Measurements from ENCODE around the gene TP53AIP1. TPM values are rescaled to one million over a fixed set of nuclear protein-coding genes. Genes with fewer than 3 reads are reported as not detected.

Gene TP53AIP1
- total and polyA plus RNA-seq, 9 of the 15 experiments (the other 6 are each of a cell fraction or from before 2014, with no cell fraction given), result not detected

GRCh38 chr11:128933481-128934178, 9.0 kb downstream of the TP53AIP1 start:
- Histone ChIP-seq H3K4me3 (no peak overlapping the region), H3K27me3 (ENCODE audit: control insufficient read depth in 2 of 2, insufficient read depth in 2 of 2, low read length in 2 of 2) (peaks cover 0 to 20% of the 10 kb centered on the region in 2 experiments; a peak in 3 of 5 replicates), H3K36me3 (ENCODE audit: control insufficient read depth, insufficient read depth, low read length) (no peaks in the 10 kb centered on the region), H2AFZ (ENCODE audit: low read depth, low read length) (no peak overlapping the region), H3K27ac (ENCODE audit: extremely low read depth, low read depth, low read length) (no peak overlapping the region), H4K20me1 (replicated peaks; ENCODE audit: control insufficient read depth, insufficient read depth, low read length) (no peaks in the 10 kb centered on the region), H3K79me2 (ENCODE audit: control insufficient read depth, insufficient read depth, low read length) (no peaks in the 10 kb centered on the region), H3K9me1 (ENCODE audit: control insufficient read depth, insufficient read depth, low read length) (no peaks in the 10 kb centered on the region), H3K9me3 (replicated peaks; ENCODE audit: control insufficient read depth, insufficient read depth, low read depth, low read length) (no peaks in the 10 kb centered on the region), H3K4me2 (ENCODE audit: insufficient read depth, low read length) (no peak overlapping the region), H3K4me1 (replicated peaks in 1 of 2; ENCODE audit: control insufficient read depth in 2 of 2, insufficient read depth in 2 of 2, low read length in 2 of 2) (no peaks in the 10 kb centered on the region), H3K9ac (ENCODE audit: insufficient read depth in 1 of 2, low read depth in 2 of 2, low read length in 2 of 2) (no peak overlapping the region)
- in situ Hi-C loops (cut with MboI) (no loop called here), intact Hi-C loops (cut with micrococcal nuclease) (no loop called here)
- CTCF ChIA-PET (ENCODE audit: low intra/inter-chr PET ratio), result no interaction called here
- DNase-seq (ENCODE audit: extremely low read depth in 1 of 4, low spot score in 3 of 4), result no peak
- no TSS peak for BruUV-seq (replicated peaks)
- POLR2A ChIA-PET, result interaction anchor here (0.6 kb wide), 1 partner anchor 23 kb away, joined by 3 read pairs; no protein-coding TSS in a partner anchor
- WGBS (ENCODE audit: insufficient coverage, low coverage, missing lambda C conversion rate), result 5% methylated on average over 7 of the region's 7 CpGs
- no peak for ATAC-seq
- FAIRE-seq, result no peak
- TF ChIP-seq SRSF1 (IDR thresholded peaks at IDR 0.05; ENCODE audit: low read depth, low read length), result no peak
- TF ChIP-seq GTF2B (IDR thresholded peaks at IDR 0.05; ENCODE audit: extremely low read depth, insufficient read length), result no peak
- TF ChIP-seq TAL1 (IDR thresholded peaks at IDR 0.05), result no peak
- TF ChIP-seq RFX5 (IDR thresholded peaks at IDR 0.05; ENCODE audit: low read depth, low read length), result no peak
- no peak for TF ChIP-seq NCOA1 (IDR thresholded peaks at IDR 0.05; ENCODE audit: low read depth)
- no peak for TF ChIP-seq TBL1XR1 (IDR thresholded peaks at IDR 0.05; ENCODE audit: low read length in 2 of 2)
- TF ChIP-seq MTA3 (IDR thresholded peaks at IDR 0.05; ENCODE audit: borderline replicate concordance), result no peak
- TF ChIP-seq ZNF75A (CRISPR knock-in tag; IDR thresholded peaks at IDR 0.05), result no peak
- TF ChIP-seq FIP1L1 (IDR thresholded peaks at IDR 0.05; ENCODE audit: low read depth, low read length, poor library complexity, severe bottlenecking), result no peak
- no peak for TF ChIP-seq CBX5 (IDR thresholded peaks at IDR 0.05; ENCODE audit: borderline replicate concordance, low read depth)
- TF ChIP-seq E2F5 (CRISPR knock-in tag; IDR thresholded peaks at IDR 0.05), result no peak
- no peak for TF ChIP-seq ATF3 (IDR thresholded peaks at IDR 0.05)
- no peak for TF ChIP-seq ATF3 (CRISPR knock-in tag; conservative IDR thresholded peaks at IDR 0.05)
- no peak for TF ChIP-seq ATF6 (CRISPR knock-in tag; IDR thresholded peaks at IDR 0.05)
- TF ChIP-seq IFI16 (CRISPR knock-in tag; IDR thresholded peaks at IDR 0.05), result no peak
- TF ChIP-seq SRSF3 (IDR thresholded peaks at IDR 0.05; ENCODE audit: insufficient read depth, low read length), result no peak
- no peak for TF ChIP-seq NFATC3 (IDR thresholded peaks at IDR 0.05)
- TF ChIP-seq HMG20A (CRISPR knock-in tag; conservative IDR thresholded peaks at IDR 0.05), result no peak

Measured in K562 (cell line).